Activated T-cell treated with anti-CD3 and anti-CD28 coated beads for 24 hours (primary cell): ENCODE data around the gene CYP4F11.
"Not testable (repeated sequence)": the region's sequence is repeated elsewhere in the genome, so short reads cannot be mapped to it uniquely, and the experiment has no call there.

Source experiments
- DNase-seq: peaks from one replicate; pipeline ENCODE4 v3.0.0-alpha.2; 2020; ENCODE audit warnings: low read depth

Gene CYP4F11

DNA sequence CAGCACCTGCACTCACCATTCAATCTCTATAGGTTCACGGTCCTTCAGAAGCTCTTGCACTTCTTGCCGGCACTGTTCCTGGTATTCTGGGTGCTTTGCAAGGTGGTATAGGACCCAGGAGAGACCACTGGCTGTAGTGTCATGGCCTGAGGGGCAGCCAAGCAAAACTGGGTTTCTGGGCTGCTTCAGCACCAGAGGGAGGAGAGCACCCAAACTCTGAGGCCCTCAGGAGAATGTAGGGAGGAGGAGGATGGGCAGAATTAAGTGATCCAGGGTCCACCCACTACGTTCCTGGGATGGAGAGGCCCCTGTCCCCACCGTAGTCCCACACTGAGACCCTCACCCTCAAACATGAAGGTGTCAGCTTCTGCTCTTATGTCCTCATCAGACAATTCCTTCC, 12.3 kb downstream of the CYP4F11 start:
- no peak for DNase-seq

DNA sequence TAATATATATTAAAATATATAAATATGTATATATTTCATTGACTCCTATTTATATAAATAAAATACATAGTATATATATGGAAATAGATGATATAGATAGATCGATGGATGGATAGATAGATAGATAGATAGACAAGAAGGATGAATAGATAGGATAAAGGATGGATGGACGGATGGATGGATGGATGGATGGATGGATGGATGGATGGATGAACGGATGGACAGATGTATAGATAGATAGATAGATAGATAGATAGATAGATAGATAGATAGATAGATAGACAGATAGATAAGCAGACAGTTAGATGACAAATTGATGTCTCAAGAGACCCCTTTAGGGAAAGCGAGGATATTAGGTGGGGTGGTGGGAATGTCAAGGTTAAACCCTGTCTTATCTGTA, 15.1 kb downstream of the CYP4F11 start:
- DNase-seq: no peak

DNA sequence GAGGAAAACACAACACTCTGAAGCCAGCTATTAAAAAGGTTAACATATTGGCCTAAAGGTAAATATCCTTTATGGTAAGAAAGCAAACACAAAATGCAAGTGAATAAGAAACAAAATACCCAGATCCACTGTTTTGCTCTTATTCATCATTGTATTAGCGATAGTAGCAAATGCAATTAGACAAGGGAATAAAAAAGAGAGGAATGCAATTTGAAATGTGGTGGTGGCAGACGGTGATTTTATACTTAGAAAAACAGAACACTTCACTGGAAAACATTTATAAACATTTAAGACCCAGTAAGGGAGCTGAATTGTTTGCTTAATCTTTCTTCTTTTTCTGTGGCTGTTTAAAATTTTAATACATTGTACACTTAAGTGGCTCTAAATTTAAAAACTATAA, 19.2 kb downstream of the CYP4F11 start:
- no peak for DNase-seq

DNA sequence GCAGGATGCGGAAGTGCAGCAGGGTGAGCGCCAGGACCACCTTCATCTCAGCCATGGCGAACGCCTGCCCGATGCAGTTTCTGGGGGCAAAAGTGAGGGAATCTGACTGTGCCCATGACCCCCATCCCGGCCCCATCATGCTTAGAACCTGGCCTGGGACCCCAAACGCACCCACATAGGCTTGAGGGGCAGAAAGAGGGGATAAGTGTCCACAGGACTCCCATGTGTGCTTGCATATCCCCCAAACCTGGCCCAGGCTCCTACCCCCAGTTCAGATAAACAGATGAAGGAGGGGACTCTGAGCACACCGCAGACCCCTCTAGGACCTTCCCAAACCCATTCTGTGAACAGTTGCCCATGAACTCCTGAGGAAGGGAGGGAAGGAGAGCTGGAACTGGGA, 20.5 kb downstream of the CYP4F11 start:
- no peak for DNase-seq

DNA sequence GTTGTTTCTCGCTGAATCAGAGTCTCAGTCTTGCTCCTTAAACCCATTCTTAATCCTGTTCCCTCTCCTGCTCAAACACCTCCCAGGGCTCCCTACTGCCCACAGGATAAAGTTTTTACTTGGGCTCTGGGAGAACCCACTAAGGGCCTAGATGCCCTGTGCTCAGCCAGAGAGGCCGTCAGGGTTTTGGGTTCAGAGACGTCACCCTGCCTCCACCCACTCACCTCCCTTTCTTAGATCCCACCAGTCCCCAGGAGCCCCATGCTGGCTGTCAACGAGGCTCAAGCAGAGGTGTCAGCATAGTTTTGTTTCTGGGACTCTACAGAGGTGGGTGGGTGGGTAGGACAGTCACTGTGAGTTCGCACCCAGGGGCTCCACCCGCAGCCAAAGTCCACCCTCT, 20.9 kb downstream of the CYP4F11 start:
- DNase-seq: no peak

DNA sequence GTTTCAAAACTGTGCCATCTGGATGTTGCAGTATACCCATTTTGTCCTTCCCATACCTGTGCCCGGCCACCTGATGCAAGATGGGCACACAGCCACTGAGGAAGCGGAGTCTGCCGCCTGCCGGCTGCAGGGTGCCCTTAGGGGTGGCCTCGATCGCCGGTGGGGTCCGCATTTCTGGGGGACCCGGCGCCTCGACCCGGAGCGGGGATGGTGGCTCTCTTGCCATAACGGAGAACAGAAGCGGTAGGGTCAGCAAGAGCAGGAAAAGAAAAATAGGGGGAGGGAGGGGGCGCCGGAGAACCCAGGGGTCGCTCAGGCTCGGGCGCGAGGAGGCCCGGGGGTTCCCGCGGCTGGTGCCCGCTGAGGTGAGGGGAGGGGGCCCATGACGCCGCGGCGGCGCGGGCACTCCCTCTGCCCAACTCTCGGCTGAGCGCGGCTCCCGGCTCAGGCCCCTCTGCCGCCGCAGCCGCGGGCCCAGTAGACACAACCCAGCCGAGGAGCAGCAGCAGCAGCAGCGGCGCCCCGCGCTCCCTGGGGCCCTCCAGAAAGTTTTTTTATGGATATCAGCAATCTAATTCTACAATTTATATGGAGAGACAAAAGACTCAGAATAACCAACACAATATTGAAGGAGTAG, 22.6 kb downstream of the CYP4F11 start:
- DNase-seq: no peak

DNA sequence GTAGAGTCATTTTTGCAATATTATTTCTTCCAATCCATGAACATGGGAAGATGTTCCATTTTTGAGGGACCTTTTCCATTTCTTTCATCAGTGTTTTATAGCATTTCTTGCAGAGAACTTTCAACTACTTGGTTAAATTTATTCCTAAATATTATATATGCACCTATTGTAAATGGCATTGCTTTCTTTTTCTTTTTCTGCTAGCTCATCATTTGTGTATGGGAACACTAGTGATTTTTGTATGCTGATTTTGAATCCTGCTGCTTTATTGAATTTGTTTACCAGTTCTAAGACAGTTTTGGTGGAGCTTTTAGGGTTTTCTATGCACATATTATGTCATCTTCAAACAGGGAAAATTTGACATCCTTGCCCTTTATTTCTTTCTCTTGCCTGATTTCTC, 29.3 kb downstream of the CYP4F11 start:
- DNase-seq: no peak

DNA sequence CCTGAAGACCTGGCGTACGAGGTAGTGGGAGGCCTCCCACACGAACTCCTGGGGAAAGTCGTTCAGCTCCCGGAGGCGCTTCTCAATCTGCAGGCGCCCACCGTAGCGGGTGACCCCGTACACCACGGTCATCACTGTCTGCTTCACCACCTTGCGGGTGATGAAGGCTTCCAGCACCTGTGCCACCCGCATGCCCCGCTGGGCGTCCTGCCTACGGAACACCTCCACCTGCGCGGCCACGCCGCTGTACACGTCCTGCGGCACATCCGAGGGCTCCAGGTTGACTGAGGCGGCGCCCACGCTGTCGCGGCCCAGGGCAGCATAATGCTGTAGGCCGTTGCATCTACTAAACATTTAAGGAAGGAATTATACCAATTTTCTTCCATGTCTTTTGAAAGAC, 31.4 kb downstream of the CYP4F11 start:
- not testable (repeated sequence) for DNase-seq

DNA sequence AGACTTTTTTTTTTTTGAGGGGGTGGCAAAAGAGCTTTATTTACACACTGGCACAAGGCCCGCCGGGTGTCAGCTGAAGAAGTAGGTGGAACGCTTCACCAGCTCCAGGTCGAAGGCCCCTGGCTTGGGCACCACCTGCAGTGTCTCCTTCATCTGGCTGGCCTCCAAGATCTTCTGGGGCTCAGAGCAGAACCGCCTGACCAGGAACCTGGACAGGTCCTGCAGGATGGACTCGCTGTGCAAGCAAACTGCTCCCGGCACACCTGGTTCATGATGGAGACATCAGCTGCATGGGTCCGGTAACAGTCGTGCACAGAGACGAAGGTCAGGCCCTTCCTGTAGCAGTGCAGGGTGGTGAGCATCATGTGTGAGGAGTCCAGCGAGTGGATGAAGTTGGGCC, 32.1 kb downstream of the CYP4F11 start:
- DNase-seq: no peak

DNA sequence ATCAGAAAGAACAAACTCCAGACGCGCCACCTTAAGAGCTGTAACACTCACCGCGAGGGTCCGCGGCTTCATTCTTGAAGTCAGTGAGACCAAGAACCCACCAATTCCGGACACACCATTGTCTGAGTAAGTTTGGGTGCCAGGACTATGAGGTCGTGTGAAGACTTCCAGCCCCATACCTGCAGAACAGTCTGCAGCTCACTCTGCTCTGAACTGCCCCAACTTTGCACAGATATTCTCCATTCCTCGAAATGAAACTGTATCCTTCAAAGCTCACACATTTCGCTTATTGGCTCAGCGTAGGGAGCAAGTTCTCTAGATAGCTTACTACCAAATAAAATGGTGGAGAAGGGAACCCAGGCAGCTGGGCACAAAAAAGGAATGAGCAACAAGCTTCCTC, 33.8 kb downstream of the CYP4F11 start:
- DNase-seq: no peak

DNA sequence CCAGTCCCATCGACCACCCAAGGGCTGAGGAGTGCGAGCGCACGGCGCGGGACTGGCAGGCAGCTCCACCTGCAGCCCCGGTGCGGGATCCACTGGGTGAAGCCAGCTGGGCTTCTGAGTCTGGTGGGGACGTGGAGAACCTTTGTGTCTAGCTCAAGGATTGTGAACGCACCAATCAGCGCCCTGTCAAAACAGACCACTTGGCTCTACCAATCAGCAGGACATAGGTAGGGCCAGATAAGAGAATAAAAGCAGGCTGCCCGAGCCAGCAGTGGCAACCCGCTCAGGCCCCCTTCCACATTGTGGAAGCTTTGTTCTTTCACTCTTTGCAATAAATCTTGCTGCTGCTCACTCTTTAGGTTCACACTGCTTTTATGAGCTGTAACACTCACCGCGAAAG, 34.3 kb downstream of the CYP4F11 start:
- DNase-seq: not testable (repeated sequence)

DNA sequence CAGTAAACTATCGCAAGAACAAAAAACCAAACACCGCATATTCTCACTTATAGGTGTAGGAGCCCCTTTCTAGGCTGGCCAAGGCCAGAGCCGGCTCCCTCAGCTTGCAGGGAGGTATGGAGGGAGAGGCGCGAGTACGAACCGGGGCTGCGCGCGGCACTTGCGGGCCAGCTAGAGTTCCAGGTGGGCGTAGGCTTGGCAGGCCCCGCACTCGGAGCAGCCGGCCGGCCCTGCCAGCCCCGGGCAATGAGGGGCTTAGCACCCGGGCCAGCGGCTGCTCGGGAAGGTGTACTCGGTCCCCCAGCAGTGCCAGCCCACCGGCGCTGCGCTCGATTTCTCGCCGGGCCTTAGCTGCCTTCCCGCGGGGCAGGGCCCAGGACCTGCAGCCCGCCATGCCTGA, 34.8 kb downstream of the CYP4F11 start:
- not testable (repeated sequence) for DNase-seq

DNA sequence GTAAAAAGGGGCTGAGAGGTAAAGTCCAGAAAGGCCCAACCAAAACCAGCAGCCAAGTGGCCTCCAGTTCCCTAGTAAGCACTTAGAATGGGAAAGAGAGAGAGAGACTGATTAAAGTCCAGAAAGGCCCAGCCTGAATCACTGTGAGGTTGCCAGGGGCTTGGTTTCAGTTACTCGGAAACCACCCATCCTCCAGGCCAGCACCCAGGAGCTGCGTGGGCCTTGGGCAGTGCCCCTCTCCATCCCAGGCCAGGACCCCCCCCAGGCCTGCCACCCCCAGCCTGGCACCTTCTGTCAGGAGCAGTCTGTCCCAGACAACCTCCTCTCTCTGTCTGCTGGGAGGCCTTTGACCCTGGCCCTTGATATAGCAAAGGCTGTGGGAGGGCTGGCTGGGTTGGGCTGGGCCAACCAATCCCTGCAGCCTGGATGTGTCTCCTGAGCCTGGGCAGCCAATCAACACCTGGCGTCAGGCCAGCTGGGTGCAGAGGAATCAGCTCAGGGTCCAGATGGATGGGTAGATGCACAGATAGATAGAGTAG, 36.5 kb downstream of the CYP4F11 start, which contains the start of gene CYP4F2:
CYP4F2 (minus strand) TSS at position 337 of the 539 bp plus-strand sequence. CDS start 463 bp downstream, outside the sequence.
- no peak for DNase-seq

DNA sequence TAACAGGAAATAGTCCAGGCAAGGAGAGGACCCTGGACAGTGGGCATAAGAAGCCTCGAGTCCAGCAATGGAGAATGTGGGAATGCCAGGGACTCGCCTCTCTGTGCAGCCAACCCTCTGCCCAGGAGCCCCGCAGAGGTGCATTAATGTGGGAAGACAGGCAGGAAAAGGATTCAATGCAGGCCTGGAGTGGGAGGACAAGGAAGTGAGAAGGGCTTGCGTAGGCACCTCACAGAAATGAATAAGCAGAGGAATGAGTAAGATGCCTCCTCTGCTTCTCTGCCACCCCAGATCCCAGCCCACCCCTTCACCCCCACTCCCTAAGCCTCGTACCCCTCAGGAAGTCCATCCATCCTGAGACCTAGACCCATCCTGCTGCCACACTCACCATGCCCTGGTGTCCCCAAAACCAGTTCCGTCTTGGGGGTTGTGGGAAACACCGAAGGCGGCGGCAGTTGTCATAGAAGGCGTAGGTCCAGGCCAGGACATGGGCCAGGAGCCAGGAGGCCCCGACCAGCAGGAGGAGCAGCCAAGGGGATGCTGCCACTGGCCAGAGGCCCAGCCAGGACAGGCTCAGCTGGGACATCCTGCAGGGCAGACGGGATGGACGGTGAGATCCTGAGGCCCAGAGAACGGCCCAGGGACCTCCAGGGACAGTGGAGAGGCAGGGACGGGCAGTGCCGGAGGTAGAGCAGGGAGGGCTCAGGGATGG, 37.1 kb downstream of the CYP4F11 start:
- no peak for DNase-seq

DNA sequence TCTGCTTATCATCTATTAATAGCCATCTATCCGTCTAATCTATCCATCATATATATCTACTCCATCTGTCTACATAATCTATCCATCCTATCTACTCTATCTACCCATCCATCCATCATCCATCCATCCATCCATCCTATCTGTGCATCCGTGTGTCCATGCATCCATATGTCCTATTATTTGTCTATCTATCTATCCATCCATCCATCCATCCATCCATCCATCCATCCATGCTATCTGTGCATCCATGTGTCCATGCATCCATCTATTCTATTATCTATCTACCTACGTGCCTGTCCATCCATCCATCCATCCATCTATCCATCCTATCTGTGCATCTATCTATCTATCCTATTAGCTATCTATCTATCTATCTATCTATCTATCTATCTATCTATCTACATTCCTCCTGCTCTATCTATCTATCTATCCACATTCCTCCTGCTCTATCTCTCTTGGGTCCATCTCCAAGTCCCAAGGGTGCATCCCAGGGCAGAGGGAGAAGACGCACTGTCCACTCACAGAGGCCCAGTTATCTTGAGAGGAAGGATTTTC, 38.4 kb downstream of the CYP4F11 start:
- DNase-seq: no peak

DNA sequence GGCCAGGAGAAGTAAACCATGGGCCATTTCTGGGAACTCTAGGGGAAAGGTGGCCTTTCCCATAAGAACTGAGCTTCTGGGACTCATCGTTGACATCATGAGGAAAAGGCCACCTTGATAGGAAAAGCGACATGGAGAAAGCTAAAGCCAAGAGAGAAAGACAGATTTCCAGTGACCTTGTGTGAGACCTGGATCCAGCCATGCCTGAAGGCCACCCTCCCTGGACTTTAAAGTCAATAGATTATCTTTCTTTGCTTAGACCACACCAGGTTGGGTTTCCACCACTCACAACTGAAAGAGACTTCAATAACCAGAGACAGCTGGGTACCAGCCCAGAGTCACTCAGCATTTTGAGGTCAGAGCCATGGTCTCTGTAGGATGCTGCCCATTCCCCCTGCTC, 40.0 kb downstream of the CYP4F11 start:
- no peak for DNase-seq

DNA sequence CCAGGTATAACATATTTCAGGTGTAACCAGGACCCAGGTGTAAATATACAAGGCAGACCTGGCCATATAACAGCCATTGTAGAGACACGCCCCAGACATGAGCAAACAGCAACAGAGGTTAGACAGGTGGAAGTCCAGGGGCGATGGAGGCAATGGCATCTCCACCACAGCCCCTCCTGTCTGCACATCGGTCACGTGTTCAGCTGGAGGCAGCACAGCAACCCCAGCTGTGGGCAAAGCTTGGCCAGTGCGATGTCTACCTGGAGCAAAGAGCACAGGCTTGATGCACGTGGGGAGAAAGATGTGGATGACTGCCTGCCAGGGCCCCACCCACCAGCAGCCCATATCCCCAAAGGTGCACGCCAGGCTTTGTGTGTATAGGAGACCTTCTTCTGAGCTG, 40.9 kb downstream of the CYP4F11 start:
- DNase-seq: no peak

DNA sequence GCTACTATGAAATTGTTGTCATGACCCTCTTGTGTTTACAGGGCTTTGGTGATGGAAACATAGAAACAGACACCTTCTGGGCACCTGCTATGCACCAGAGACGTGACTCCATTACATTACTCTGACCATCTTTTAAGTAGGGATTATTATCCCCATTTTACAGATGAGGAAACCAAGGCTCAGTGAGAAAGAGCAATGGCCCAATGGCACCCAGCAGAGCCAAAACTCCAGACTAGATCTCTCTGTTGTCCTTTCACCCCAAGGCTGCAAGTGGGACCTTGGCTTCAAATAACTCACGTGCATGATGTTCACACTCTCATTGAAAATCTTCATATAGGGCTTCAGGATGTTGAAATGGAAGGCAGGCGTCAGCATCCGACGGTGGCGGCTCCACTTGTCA, 42.3 kb downstream of the CYP4F11 start:
- DNase-seq: no peak

DNA sequence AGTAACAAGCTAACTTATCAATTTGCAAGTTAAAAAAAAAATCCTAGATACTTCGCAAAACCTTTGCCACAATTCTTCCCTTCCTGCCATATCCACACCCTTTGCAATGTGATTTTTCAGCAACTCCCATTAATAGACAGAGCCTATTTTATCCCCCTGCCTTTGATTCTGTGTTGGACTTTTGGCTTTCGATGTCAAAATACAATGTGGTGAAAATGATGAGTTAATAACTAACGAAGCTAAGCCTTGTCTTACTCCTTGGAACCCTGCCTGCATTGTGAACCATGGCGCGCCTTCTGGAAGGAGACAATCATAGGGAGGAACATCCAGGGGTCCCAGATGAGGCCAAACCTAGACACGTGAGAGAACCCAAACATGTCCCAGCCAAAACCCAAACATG, 42.9 kb downstream of the CYP4F11 start:
- DNase-seq: no peak

DNA sequence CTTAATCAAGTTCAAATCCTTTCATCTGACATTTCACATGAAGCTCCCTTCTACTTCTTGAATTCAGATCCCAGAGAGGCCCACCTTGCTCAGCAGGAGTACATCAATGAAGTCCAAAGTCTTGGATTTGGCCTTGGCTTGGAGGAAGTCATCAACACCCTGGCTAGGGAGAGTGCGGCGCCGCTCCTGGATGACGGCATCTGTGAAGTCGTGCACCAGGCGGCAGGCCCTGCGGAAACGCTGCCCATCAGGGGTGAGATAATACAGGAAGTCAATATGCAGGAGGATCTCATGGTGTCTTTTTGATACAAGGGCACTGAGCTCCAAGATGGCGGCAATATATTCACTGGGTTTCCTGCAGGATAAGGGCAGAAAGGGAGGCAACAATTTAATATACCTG, 45.0 kb downstream of the CYP4F11 start:
- DNase-seq: not testable (repeated sequence)

DNA sequence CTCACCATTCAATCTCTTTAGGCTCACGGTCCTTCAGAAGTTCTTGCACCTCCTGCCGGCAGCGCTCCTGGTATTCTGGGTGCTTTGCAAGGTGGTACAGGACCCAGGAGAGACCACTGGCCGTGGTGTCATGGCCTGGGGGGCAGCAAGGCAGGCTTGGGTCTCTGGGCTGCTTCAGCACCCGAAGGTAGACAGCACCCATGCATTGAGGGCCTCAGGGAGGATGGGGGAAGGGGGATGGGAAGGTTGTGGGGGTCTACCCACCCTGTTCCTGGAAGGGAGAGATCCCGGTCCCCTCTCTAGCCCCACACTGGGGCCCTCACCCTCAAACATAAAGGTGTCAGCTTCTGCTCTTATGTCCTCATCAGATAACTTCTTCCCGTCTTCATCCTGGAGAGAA, 48.4 kb downstream of the CYP4F11 start:
- no peak for DNase-seq

DNA sequence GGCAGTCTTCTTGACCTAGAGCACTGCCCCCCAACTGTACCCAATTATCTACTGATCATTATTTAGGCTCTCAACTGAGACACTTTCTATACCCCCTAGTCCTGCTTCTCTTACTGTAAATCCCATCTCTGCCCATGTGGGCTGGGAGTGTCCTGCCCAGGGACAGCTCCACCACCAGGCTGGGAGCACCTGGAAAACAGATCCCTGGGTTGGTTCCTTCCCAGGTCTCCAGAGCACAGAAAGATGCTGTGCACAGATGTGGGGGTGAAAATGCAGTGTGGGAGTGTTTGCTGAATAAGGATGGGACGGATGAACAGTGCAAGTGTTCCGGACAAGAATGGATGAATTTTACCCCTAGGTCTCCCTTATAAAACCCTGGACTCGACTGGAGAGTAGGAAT, 49.2 kb downstream of the CYP4F11 start:
- DNase-seq: no peak

DNA sequence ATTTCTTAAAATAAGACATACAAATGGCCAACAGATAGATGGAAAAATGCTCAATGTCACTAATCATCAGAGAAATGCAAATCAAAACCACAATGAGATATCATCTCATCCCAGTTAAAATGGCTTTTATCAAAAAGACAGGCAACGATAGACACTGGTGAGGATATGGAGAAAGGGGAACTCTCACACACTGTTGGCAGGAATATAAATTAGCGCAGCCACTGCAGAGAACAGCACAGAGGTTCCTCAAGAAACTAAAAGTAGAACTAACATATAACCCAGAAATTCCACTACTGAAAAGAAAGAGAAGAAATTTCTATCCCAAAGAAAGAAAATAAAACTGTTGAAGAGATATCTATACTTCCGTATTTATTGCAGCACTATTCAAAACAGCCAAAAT, 51.0 kb downstream of the CYP4F11 start:
- DNase-seq: not testable (repeated sequence)
